ENCODE data around the gene DLEC1.
A peak's percentile ranks its signal among the peaks of the same experiment; 100 is the strongest.
"Not testable (repeated sequence)": the region's sequence is repeated elsewhere in the genome, so short reads cannot be mapped to it uniquely, and the experiment has no call there.

The DLEC1 gene

GRCh38 chr3:38157117-38157516 is 118.1 kb downstream of the DLEC1 start:
- in situ Hi-C loops (cut with HindIII; ENCODE audit: low pct_ligation_motif_present, low pct_unique_long_range_greater_than_20kb, low sequenced_read_pairs) = no loop called here
- no peak for DNase-seq

- in situ Hi-C loops (cut with HindIII; ENCODE audit: low pct_ligation_motif_present, low pct_unique_long_range_greater_than_20kb, low sequenced_read_pairs) = no loop called here
- no peak for DNase-seq
Observed at GRCh38 chr3:38157595-38157994, 118.6 kb downstream of the DLEC1 start.

GRCh38 chr3:38158472-38158871 is 119.5 kb downstream of the DLEC1 start:
- in situ Hi-C loops (cut with HindIII; ENCODE audit: low pct_ligation_motif_present, low pct_unique_long_range_greater_than_20kb, low sequenced_read_pairs) = no loop called here

GRCh38 chr3:38160704-38161103 is 121.7 kb downstream of the DLEC1 start:
- in situ Hi-C loops (cut with HindIII; ENCODE audit: low pct_ligation_motif_present, low pct_unique_long_range_greater_than_20kb, low sequenced_read_pairs); DNase-seq: not testable (repeated sequence)

More at GRCh38 chr3:38158472-38158871, 119.5 kb downstream of the DLEC1 start:
- no peak for DNase-seq

GRCh38 chr3:38163117-38163840 is 124.3 kb downstream of the DLEC1 start:
- in situ Hi-C loops (cut with HindIII; ENCODE audit: low pct_ligation_motif_present, low pct_unique_long_range_greater_than_20kb, low sequenced_read_pairs) = no loop called here
- peak; percentile 24 for DNase-seq

- in situ Hi-C loops (cut with HindIII; ENCODE audit: low pct_ligation_motif_present, low pct_unique_long_range_greater_than_20kb, low sequenced_read_pairs) = no loop called here
- no peak for DNase-seq
Observed at GRCh38 chr3:38163841-38164642, 125.0 kb downstream of the DLEC1 start.

GRCh38 chr3:38164643-38164951 is 125.6 kb downstream of the DLEC1 start:
- in situ Hi-C loops (cut with HindIII; ENCODE audit: low pct_ligation_motif_present, low pct_unique_long_range_greater_than_20kb, low sequenced_read_pairs) = no loop called here
- DNase-seq = no peak

GRCh38 chr3:38164952-38165721 is 126.1 kb downstream of the DLEC1 start, which contains the start of gene OXSR1:
Gene OXSR1 (plus strand): TSS chr3:38165537. CDS start chr3:38165877, 340 bp downstream.
- in situ Hi-C loops (cut with HindIII; ENCODE audit: low pct_ligation_motif_present, low pct_unique_long_range_greater_than_20kb, low sequenced_read_pairs) = no loop called here
- peak; percentile 99 for DNase-seq

GRCh38 chr3:38165722-38166387 is 126.8 kb downstream of the DLEC1 start:
- peak; percentile 55 for DNase-seq
- in situ Hi-C loops (cut with HindIII; ENCODE audit: low pct_ligation_motif_present, low pct_unique_long_range_greater_than_20kb, low sequenced_read_pairs) = no loop called here

- DNase-seq = no peak
- in situ Hi-C loops (cut with HindIII; ENCODE audit: low pct_ligation_motif_present, low pct_unique_long_range_greater_than_20kb, low sequenced_read_pairs) = no loop called here
Observed at GRCh38 chr3:38167591-38167990, 128.6 kb downstream of the DLEC1 start.

- DNase-seq = no peak
- in situ Hi-C loops (cut with HindIII; ENCODE audit: low pct_ligation_motif_present, low pct_unique_long_range_greater_than_20kb, low sequenced_read_pairs) = no loop called here
Observed at GRCh38 chr3:38168151-38169026, 129.4 kb downstream of the DLEC1 start.

- in situ Hi-C loops (cut with HindIII; ENCODE audit: low pct_ligation_motif_present, low pct_unique_long_range_greater_than_20kb, low sequenced_read_pairs) = no loop called here
Observed at GRCh38 chr3:38169027-38169317, 130.0 kb downstream of the DLEC1 start.

GRCh38 chr3:38170722-38171121 is 131.7 kb downstream of the DLEC1 start:
- in situ Hi-C loops (cut with HindIII; ENCODE audit: low pct_ligation_motif_present, low pct_unique_long_range_greater_than_20kb, low sequenced_read_pairs) = no loop called here
- no peak for DNase-seq

More at GRCh38 chr3:38169027-38169317, 130.0 kb downstream of the DLEC1 start:
- no peak for DNase-seq

- DNase-seq = no peak
- in situ Hi-C loops (cut with HindIII; ENCODE audit: low pct_ligation_motif_present, low pct_unique_long_range_greater_than_20kb, low sequenced_read_pairs) = no loop called here
Observed at GRCh38 chr3:38171622-38172021, 132.6 kb downstream of the DLEC1 start.
